ENCODE results near the gene VENTX. TPM values are rescaled to one million over a fixed set of nuclear protein-coding genes. Genes with fewer than 3 reads are reported as not detected.

VENTX gene
- total RNA-seq, 1 donor from 2014 or later, result not detected

GRCh38 chr10:133271521-133272300 is 34.1 kb downstream of the VENTX start:
- no peak for DNase-seq

GRCh38 chr10:133272301-133272963 is 34.8 kb downstream of the VENTX start:
- DNase-seq, result no peak

- no peak for DNase-seq
Measured at GRCh38 chr10:133272964-133273420, 35.3 kb downstream of the VENTX start.

- DNase-seq, result no peak
Measured at GRCh38 chr10:133273534-133274143, 36.0 kb downstream of the VENTX start.

GRCh38 chr10:133274751-133275683 is 37.4 kb downstream of the VENTX start:
- no peak for DNase-seq

- no peak for DNase-seq
Measured at GRCh38 chr10:133275684-133276092, 38.0 kb downstream of the VENTX start.

GRCh38 chr10:133276100-133276434 is 38.4 kb downstream of the VENTX start:
- no peak for DNase-seq

GRCh38 chr10:133276435-133277201 is 39.0 kb downstream of the VENTX start, which contains the start of gene ADAM8:
ADAM8 (minus strand) TSS chr10:133276868; CDS start chr10:133276817, 51 bp downstream.
- DNase-seq, result no peak

- DNase-seq, result no peak
Measured at GRCh38 chr10:133277277-133277992, 39.8 kb downstream of the VENTX start.

- no peak for DNase-seq
Measured at GRCh38 chr10:133277993-133278576, 40.4 kb downstream of the VENTX start.

GRCh38 chr10:133278577-133279265 is 41.1 kb downstream of the VENTX start:
- DNase-seq, result no peak

- DNase-seq, result no peak
Measured at GRCh38 chr10:133279326-133280226, 41.9 kb downstream of the VENTX start.

GRCh38 chr10:133280391-133281059 is 42.9 kb downstream of the VENTX start:
- no peak for DNase-seq

- DNase-seq, result no peak
Measured at GRCh38 chr10:133281084-133281483, 43.4 kb downstream of the VENTX start.

GRCh38 chr10:133281628-133282372 is 44.1 kb downstream of the VENTX start:
- DNase-seq, result no peak

GRCh38 chr10:133282846-133283390 is 45.3 kb downstream of the VENTX start:
- no peak for DNase-seq

- DNase-seq, result no peak
Measured at GRCh38 chr10:133283931-133284330, 46.3 kb downstream of the VENTX start.
